Activated T-cell treated with anti-CD3 and anti-CD28 coated beads, Interleukin-2, amount 50 U/mL, for 4 hours (primary cell): ENCODE results near the gene WIPI1. TPM values are rescaled to one million over a fixed set of nuclear protein-coding genes. Genes with fewer than 3 reads are reported as not detected.
A peak's percentile ranks its signal among the peaks of the same experiment; 100 is the strongest.

Source experiments
- ATAC-seq, 2 donors: fragments of 200-7000 bp; cut with Tn5 transposase; one replicate each; pipeline ENCODE4 v1.10.0; 2021
- DNase-seq: peaks from one replicate; pipeline ENCODE4 v3.0.0-alpha.2; 2020
- H3K27me3 Mint-ChIP-seq: one replicate; pipeline ENCODE4 v1.8.0; 2021; ENCODE audit warnings: low read depth, mixed read lengths
- H3K36me3 Mint-ChIP-seq: one replicate; pipeline ENCODE4 v1.8.0; 2022; ENCODE audit warnings: mixed read lengths; ENCODE audit not compliant: insufficient read depth
- H3K4me1 Mint-ChIP-seq: one replicate; pipeline ENCODE4 v1.8.0; 2021; ENCODE audit warnings: low read depth, mixed read lengths
- H3K4me3 Mint-ChIP-seq: one replicate; pipeline ENCODE4 v1.8.0; 2021; ENCODE audit warnings: mild to moderate bottlenecking, moderate library complexity, mixed read lengths
- H3K9me3 Mint-ChIP-seq: one replicate; pipeline ENCODE4 v1.8.0; 2021; ENCODE audit warnings: mixed read lengths
- total RNA-seq, 3 donors: library from RNA; stranded (reverse); gene quantifications; one replicate each; pipeline ENCODE4 v1.2.1, GENCODE V29; 2021

WIPI1 gene
- total RNA-seq, 3 donors from 2014 or later: 2.9 to 6.4 (median 3.9) TPM

- Mint-ChIP-seq H3K4me1 (peaks cover 42% of the 10 kb centered on the region), H3K36me3 (peaks cover 3% of the 10 kb centered on the region), H3K4me3 (peak overlapping the region; percentile 82), H3K9me3 (no peaks in the 10 kb centered on the region), H3K27me3 (no peaks in the 10 kb centered on the region)
- DNase-seq: no peak
- ATAC-seq: no peak
Observed at GRCh38 chr17:68455901-68456338, 1.4 kb downstream of the WIPI1 start.

GRCh38 chr17:68453991-68454665, 3.2 kb downstream of the WIPI1 start:
- ATAC-seq (no peak), DNase-seq (no peak)
- Mint-ChIP-seq H3K4me3 (no peak overlapping the region), H3K27me3 (no peaks in the 10 kb centered on the region), H3K4me1 (peaks cover 25% of the 10 kb centered on the region), H3K9me3 (no peaks in the 10 kb centered on the region), H3K36me3 (peaks cover 9% of the 10 kb centered on the region)

- Mint-ChIP-seq H3K4me1 (peaks cover 15% of the 10 kb centered on the region), H3K9me3 (no peaks in the 10 kb centered on the region), H3K4me3 (no peak overlapping the region), H3K36me3 (peaks cover 9% of the 10 kb centered on the region), H3K27me3 (no peaks in the 10 kb centered on the region)
- ATAC-seq: no peak
- no peak for DNase-seq
Observed at GRCh38 chr17:68452724-68453290, 4.5 kb downstream of the WIPI1 start.

- Mint-ChIP-seq H3K4me1 (peaks cover 13% of the 10 kb centered on the region), H3K36me3 (peaks cover 9% of the 10 kb centered on the region), H3K4me3 (no peak overlapping the region), H3K9me3 (no peaks in the 10 kb centered on the region), H3K27me3 (no peaks in the 10 kb centered on the region)
- DNase-seq: no peak
- ATAC-seq: no peak
Observed at GRCh38 chr17:68451670-68452354, 5.5 kb downstream of the WIPI1 start.

DNA sequence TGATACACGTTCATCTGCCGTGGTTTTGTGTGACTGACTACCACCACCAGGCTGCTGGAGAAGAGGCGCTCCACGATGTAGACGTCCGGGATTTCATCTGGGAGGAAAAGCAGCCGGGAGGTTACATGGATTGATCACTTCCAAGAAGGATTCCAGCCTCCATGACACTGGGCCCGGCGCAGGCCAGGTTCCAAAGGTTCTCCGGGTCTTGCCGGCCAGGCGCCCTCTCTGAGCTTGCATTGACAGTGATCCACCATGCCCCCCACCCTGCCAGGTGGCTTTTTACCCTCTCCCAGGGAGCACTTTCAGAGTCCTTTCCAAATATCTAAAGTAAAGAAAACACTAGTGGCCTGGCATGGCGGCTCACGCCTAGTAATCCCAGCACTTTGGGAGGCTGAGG, 6.5 kb downstream of the WIPI1 start:
- H3K27me3 Mint-ChIP-seq: no peaks in the 10 kb centered on the region
- ATAC-seq (no peak), DNase-seq (no peak)
- H3K4me3 Mint-ChIP-seq: no peak overlapping the region
- H3K9me3 Mint-ChIP-seq: no peaks in the 10 kb centered on the region
- peaks cover 9% of the 10 kb centered on the region for H3K36me3 Mint-ChIP-seq
- H3K4me1 Mint-ChIP-seq: peaks cover 3% of the 10 kb centered on the region

DNA sequence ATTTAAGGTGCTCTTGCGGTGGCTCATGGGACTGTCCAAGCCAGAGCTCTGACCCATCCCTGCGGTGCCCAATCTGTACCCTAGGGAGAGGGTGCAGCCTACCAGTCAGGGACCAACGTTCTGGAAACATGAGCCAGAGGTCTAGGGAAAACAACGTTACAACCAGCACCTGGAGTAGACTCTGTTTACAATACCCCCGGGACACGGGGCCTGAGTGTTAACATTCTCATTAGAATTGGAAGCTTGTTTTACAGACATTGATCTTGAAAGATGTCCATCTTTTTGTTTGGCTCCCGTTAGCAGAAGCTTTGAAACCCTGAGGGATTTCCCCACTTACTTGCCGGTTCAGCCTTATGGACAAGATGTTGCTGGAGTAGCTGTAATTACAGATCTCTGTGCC, 6.9 kb downstream of the WIPI1 start:
- peaks cover 10% of the 10 kb centered on the region for H3K36me3 Mint-ChIP-seq
- H3K27me3 Mint-ChIP-seq: no peaks in the 10 kb centered on the region

DNA sequence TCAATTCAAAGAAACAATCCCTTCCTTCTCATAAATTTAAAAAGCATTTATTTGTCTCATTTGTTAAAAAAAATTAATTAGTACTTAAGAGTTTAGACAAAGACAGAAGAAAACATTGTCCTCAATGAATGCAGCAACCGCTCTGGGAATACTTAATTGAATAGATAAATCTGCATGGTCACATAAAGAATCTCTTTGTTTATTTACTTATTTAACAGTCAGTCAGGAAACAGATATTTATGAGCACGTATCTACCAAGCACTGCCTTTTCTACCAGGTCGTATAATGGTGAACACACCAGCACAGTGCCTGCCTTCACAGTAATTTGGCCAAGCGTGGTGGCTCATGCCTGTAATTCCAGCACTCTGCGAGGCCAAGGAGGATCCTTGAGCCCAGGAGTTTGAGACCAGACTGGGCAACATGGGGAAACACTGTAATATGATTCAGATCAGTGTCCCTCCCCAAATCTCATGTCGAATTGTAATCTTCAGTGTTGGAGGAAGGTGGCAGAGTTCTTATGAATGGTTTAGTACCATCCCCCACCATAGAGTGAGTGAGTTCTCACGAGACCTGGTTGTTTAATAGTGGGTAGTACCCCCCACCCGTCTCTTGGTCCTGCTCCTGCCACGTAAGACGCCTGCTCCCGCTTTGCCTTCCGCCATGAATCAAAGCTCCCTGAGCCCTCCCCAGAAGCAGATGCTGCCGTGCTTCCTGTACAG, 8.1 kb downstream of the WIPI1 start:
- H3K27me3 Mint-ChIP-seq: no peaks in the 10 kb centered on the region
- DNase-seq: no peak
- H3K4me1 Mint-ChIP-seq: peaks cover 2% of the 10 kb centered on the region
- H3K9me3 Mint-ChIP-seq: no peaks in the 10 kb centered on the region
- ATAC-seq: no peak
- H3K4me3 Mint-ChIP-seq: no peak overlapping the region
- peaks cover 13% of the 10 kb centered on the region for H3K36me3 Mint-ChIP-seq

More for the DNA sequence above, 6.9 kb downstream of the WIPI1 start:
- DNase-seq (no peak), ATAC-seq (no peak)
- no peaks in the 10 kb centered on the region for H3K9me3 Mint-ChIP-seq
- H3K4me1 Mint-ChIP-seq: peaks cover 2% of the 10 kb centered on the region
- H3K4me3 Mint-ChIP-seq: no peak overlapping the region

DNA sequence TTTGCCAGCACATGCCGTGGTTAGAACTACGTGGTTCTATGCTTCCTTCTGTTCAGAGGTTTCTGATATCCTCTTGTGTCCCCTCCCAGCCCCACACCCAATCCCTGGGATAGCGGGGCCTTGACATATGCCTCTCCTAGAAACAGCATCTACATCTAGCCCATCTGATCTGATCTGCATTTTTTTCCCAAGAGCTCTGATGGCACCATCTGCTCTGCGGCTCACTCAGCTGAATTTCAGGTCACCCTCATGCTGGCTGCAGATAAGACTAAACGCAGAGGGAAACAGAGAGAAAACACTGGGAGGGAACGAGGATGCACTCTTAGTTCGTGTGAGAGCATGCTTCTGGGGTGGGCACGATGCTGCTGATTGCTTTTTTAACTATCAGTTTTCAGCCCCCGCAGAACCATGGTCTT, 10.7 kb downstream of the WIPI1 start:
- ATAC-seq (no peak), DNase-seq (no peak)
- Mint-ChIP-seq H3K27me3 (no peaks in the 10 kb centered on the region), H3K36me3 (peaks cover 11% of the 10 kb centered on the region), H3K9me3 (no peaks in the 10 kb centered on the region), H3K4me3 (no peak overlapping the region), H3K4me1 (peaks cover 3% of the 10 kb centered on the region)

DNA sequence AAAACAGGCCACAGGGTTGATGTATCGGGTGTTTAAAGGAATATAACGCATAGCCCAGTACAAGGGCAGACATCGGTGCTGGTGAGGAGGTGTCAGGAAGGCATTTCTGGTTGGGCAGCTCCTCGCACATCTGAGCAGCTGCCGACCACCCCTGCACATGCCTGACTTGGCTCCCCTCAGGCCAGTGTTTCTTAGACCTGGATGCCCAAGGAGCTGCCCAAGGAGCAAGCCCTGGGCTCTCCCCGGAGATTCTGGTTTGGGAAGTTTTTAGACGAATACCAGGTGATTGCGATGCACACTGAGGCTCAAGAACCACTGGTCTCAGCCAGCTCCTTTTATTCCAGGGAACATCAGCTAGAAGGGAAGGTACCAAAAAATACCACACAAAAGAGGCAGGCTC, 11.6 kb downstream of the WIPI1 start:
- DNase-seq (no peak), ATAC-seq (no peak)
- H3K9me3 Mint-ChIP-seq: no peaks in the 10 kb centered on the region
- H3K36me3 Mint-ChIP-seq: peaks cover 8% of the 10 kb centered on the region
- H3K4me1 Mint-ChIP-seq: peaks cover 13% of the 10 kb centered on the region
- no peak overlapping the region for H3K4me3 Mint-ChIP-seq
- no peaks in the 10 kb centered on the region for H3K27me3 Mint-ChIP-seq

- Mint-ChIP-seq H3K9me3 (no peaks in the 10 kb centered on the region), H3K36me3 (peaks cover 3% of the 10 kb centered on the region), H3K27me3 (no peaks in the 10 kb centered on the region), H3K4me3 (no peak overlapping the region), H3K4me1 (peaks cover 21% of the 10 kb centered on the region)
- no peak for ATAC-seq
- DNase-seq: no peak
Observed at GRCh38 chr17:68443972-68444464, 13.3 kb downstream of the WIPI1 start.

DNA sequence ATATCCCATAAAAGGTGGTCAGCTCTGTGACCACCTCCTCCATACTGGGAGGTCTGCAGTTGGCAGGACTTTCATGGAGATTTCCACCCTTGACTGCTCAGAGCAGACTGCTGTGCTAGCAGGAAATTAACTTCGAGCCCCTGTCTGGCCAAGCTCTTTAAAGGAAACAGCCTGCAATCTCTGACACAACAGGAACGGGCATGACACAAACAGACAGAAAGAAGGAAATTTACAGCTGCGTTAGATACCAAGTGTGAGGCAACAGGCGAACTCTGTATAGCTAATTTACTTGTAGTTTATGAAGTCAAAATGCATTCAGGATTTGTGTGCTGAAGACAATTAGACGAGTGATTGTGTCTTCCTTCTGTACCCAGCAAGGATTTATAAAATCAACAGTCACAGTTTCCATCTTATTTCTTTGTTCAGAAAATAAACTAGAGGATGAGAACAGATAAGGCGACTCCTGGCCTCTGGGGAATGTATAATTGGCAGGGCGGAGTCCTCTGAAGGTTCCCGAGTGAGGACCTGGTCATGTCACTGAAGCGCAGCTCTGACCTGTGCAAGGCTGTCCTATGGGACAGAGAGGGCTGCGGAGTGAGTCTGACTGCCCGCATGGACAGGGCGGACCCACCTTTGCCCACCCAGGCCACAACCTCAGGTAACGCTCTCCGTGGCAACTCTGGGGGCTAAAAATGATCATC, 16.1 kb downstream of the WIPI1 start:
- Mint-ChIP-seq H3K4me1 (peaks cover 47% of the 10 kb centered on the region), H3K36me3 (peaks cover 3% of the 10 kb centered on the region), H3K27me3 (no peaks in the 10 kb centered on the region), H3K4me3 (no peak overlapping the region), H3K9me3 (no peaks in the 10 kb centered on the region)
- no peak for DNase-seq
- no peak for ATAC-seq

DNA sequence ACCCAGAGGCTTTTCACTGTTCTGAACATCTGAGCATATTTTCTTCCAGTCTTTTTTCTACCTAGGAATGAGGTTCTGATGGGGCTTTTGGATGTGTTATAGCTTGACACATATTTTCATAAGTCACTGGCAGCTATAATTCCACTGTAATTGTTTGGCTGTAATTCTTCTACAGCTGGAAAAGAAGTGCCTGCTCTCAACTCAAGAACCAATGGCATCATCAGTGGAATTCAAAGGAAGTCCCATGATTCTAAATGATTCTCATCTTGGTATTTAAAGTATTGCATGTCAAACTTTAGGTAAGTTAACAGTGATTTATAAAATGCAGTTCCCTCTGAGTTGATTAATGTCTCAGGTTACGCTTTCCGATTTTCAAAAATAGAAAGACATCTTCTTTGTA, 16.8 kb downstream of the WIPI1 start:
- H3K4me1 Mint-ChIP-seq: peaks cover 53% of the 10 kb centered on the region
- no peak for ATAC-seq
- H3K27me3 Mint-ChIP-seq: no peaks in the 10 kb centered on the region
- DNase-seq: no peak
- peaks cover 3% of the 10 kb centered on the region for H3K36me3 Mint-ChIP-seq
- no peaks in the 10 kb centered on the region for H3K9me3 Mint-ChIP-seq
- no peak overlapping the region for H3K4me3 Mint-ChIP-seq

DNA sequence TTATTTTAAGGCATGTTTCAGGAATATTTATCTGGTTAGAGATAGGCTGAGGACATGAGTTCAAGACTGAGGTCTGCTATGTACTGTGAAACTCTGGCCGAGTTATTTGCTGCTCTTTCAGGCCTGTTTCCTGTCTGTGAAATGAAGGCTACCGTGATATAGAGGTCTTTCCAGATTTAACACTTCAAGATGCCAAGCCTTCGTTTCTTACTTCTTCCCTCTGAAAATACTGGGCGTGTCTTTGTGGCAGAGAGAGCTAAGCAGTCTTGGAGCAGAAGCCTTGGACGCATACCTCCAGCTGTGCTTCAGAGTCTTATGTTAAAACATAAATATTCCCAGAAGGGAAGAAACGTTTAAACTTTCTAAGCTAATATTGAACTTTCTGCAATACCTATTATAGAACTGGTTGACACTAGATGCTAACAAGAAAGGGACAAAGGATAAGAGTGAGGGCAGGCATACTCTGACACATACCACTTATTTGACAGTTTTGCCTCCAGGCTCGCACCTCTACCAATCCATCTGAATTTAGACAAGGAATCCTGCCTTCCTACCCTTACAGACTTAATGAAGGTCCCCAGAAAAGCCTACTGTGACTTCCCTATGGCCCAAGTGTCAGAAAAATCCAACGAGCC, 17.5 kb downstream of the WIPI1 start:
- ATAC-seq (no peak), DNase-seq (no peak)
- H3K9me3 Mint-ChIP-seq: no peaks in the 10 kb centered on the region
- H3K36me3 Mint-ChIP-seq: no peaks in the 10 kb centered on the region
- H3K27me3 Mint-ChIP-seq: no peaks in the 10 kb centered on the region
- H3K4me1 Mint-ChIP-seq: peaks cover 53% of the 10 kb centered on the region
- H3K4me3 Mint-ChIP-seq: no peak overlapping the region
